HG03095 (cell line): ENCODE results near the gene COBL.

ENCODE experiments used
- ATAC-seq: cut with Tn5 transposase; IDR thresholded peaks from one replicate; pipeline ENCODE4 v1.9.1; 2021; ENCODE audit warnings: moderate library complexity; ENCODE audit not compliant: unreplicated experiment

The COBL gene

DNA sequence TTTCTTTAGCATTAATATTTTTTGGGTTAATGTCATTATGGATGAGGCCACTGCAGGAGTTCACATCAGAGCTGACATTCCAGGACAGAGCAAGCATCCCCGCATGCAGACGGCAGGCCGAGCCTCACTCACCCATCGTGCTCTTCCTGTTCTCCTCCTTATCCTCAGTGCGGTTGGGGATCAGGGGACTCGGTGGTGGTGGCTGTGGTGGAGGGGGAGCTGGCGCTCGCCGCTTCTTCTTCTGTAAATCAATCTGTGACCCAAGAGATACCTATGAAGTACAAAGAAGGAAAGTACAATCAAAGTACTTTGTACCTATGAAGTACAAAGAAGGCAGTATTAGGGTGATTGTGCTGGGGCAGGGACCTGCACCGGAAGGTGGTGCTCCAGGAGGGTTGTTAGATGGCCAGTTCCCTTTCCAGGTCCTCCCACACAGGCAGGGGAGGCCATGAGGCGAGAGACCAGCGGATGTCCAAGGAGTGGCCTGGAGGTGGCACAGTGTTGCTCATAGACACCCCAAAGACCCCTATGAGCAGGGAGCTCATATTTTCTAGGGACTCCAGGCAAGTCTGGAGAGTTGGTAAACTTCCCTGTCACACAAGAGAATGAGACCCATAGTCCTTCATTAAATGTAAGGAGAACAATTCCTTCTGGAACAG is 231.4 kb downstream of the COBL start:
- ATAC-seq, result no peak

DNA sequence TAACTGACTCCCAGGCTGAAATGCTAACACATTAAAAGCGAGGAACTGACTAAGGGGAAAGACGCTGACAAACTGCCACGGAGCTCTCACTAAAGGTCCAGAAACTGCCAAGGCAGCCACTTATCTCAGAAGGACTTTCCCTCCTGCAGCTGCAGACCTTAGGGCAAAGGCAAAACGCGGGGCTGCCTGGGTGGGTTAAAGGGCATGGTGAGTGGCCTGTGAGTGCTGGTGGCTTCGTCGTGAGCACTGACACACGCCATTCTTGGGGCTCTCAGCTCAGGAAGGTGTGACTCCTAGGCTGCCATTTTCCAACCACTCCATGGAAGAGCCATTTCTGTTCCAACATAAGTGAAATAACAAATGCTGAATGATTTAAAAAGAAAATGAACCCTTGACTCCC is 232.5 kb downstream of the COBL start:
- ATAC-seq, result no peak

DNA sequence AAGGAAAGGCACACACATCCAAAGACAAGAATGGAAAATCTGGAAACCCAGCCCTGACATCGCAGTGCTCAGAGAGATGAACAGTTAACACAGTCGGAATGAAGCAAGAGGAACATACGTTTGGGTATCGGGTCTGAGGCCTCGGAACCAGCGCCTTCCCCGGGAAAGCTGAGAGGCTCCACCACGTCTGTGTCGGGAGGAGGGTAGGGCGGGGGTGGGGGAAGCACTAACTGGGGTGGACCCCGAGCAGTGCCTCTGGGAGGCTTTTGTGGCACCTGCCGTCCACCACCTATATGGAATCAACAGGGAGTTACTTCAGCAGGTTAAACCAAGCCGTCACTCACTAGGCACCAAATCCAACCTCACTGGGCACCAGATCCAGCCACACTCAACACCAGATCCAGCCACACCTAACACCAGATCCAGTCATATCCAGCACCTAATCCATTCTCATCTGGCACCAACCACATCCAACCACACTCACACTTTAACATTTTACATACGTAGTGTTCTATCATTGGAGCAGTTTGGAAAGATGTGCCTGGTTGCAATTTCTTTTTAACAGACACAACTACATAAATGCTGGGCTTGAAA is 233.6 kb downstream of the COBL start:
- ATAC-seq, result no peak

DNA sequence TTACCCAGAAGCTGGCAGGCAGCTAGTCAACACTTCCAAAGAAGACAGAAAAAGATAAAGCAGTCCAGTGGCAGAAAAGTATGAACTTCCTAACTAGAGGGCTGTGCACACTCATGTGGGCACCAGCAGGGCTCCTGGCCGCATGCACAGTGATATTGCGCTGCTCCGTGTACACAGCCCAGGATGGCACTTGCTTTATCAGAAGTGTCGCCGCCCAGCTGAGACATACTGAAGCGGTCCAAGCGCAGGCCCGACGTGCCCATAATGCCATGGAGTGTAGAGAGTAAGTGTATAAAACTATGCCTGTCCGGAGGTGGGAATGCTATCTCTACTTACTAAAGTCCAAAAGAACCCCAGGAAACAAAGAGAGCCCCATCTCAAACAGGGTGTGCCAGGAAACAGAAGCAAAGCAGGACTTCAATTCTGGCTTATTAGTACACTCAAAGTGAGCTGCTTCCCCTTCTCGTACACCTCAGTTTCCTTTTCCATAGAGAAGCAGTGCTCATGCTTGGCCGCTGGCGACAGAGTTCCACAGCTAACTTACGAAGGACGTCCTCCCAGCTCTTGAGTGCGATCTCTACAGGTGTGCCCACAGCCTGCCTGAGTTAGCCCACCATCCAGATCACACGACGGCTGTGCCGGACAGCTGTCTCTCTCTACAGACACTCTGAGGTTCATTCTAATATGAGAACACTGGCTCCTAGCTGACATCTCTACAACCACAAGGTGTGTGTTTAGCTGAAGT is 234.3 kb downstream of the COBL start:
- ATAC-seq, result no peak

DNA sequence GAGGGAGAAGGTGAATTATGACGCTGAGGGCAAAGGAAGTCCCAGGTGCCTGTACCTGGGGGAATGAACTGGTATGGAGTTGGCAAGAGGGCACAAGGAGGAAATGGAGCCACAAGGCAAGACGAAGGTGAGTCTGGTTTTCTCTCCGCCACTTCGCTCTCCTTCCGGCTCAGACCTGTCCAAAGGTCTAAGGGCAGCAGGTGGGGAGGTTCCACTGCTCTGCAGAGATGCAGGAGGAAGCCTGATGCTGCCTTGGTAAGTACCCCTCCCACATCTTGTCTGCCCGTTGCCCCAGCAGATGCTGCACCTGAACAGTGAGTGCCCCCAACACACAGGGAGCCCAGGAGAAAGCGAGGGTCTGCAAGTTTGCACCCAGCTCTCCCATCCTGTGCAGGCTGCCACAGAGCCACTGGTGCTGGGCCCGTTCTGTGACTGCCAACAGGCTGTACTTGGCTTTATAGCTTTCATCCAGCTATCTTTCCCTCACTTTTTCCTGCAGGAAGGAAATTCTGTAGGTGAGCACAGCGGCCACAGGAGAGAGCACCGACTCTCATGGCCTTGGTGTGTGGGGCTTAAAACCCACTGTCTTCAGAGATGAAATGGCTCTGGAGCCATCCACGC is 235.2 kb downstream of the COBL start:
- no peak for ATAC-seq

DNA sequence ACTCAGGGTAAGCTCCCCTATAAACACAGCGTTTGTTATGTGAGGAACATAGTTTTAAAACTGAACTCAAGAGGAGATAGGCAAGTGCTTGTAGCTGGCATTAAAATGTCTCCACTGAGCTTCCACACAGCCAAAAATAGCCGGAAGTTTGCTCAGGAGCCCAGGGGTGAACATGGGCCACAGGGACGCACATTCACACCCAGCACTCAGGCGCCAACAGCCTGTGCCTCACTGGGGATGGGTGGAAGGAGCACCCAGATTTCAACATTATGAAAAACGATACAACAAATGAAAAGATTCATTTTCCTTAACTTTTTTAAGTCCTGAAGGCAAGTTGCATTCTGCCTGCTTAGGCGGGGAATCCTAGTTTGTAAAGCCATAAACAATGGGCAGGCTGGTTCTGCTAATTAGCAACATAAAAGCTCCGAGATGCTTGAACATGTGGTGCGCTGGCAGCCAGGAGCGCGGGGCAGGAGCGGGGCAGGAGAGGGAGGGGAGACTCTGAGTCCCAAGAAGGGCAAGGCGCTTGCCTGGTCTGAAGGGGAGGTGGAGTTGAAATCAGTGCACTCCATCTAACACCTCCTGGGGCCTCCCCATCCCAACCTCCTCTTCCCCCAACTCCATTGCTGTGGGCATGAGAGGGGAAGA is 235.9 kb downstream of the COBL start:
- no peak for ATAC-seq

DNA sequence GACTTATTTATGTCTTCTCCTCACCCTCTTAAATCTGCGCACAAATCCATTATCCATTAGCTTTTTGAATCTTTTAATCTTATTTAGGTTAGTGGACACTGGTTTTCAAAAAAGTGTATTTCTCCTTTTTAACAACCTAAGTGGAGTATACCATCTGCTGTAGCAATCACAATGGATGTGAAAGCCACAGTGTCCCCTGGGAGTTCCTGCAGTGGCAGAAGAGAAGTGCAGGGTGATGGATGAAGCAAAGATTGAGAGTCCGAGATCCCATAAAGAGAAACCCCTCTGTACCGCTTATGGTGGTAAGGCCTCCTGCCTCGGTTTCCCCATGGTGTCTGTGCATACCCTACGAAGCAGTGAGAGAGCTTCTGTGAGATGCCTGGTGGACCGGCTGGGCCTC is 236.4 kb downstream of the COBL start:
- ATAC-seq, result no peak

DNA sequence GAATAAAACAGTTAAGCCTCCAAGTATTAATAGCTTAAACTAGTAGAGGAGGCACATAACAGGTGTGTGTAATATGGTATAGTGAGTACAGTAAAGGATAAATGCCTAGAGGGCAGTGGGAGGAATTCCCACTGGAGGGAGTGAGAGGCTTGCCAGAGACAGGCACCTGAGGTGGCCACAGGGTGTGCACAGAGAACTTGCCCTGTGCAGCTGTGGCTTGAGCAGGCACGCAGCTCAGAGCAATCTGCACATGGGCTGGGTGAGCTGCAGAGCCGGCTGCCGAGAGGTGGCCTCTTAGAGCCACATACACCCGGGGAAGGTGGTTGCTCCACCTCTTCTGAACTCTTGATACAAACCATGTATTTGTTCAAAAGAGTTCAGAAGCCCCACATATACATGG is 237.1 kb downstream of the COBL start:
- no peak for ATAC-seq

DNA sequence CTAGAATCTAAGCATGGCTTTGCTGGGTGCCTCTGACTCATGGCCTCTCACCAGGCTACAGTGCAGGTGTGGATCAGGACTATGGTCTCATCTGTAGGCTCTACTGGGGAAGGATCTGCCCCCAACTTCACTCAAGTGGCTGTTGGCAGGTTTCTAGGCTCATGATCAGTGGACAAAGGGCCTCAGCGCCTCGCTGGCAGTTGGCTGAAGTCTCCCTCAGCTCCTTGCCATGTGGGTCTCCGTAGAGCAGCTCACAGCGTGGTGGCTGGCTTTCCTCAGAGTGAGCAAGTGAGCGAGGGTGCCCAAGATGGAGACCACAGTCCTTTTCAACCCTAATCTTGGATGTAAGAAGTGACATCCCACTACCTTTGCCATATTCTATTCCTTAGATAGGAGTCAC is 238.0 kb downstream of the COBL start:
- no peak for ATAC-seq

DNA sequence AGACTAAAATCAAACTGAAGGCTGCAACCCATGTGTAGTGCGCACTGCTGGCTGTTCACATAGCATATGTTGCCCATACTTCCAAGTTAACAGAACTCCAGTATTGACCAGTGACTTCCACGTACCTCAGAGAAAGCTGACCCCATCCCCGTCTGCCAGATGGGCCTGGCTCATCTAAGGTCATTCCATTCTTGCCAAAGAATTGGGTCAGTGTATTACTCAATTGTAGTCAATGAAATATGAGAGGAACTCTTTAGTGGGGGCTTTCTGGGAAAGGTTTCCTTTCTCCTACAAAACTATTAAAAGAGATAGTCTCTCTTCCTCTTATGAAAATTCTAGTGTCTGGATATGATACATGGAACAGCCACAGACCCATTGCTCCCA is 238.6 kb downstream of the COBL start:
- no peak for ATAC-seq

DNA sequence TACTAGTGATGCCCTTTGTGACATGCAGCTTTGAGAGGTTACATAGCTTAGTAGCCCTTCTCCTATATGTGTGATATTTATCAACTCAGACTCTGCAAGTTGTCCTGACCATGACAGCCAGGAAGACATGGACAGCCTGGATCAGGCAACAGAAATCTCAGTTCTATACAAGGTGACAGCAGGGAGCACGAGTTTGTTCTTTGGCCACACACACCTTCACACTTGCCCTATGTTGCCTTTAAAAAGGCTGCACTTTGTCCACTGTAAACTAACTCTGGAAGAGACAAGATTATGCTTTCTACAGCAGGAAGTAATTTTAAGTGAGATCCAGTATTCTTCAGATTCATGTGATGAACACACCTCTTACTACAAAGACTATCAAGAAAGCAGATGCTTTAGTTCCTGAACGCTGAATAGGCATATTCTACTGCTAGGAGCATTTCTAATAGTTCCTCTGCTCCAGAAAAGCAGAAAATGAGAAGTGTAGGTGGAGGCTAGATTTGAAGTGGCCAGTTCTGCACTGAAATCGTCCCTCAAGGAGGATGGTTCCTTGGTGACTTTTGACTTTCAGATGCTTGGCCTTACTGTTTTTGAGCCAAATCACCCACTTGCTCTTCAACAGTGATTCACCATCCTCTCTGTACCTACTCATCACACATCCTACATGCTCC is 239.2 kb downstream of the COBL start:
- no peak for ATAC-seq

DNA sequence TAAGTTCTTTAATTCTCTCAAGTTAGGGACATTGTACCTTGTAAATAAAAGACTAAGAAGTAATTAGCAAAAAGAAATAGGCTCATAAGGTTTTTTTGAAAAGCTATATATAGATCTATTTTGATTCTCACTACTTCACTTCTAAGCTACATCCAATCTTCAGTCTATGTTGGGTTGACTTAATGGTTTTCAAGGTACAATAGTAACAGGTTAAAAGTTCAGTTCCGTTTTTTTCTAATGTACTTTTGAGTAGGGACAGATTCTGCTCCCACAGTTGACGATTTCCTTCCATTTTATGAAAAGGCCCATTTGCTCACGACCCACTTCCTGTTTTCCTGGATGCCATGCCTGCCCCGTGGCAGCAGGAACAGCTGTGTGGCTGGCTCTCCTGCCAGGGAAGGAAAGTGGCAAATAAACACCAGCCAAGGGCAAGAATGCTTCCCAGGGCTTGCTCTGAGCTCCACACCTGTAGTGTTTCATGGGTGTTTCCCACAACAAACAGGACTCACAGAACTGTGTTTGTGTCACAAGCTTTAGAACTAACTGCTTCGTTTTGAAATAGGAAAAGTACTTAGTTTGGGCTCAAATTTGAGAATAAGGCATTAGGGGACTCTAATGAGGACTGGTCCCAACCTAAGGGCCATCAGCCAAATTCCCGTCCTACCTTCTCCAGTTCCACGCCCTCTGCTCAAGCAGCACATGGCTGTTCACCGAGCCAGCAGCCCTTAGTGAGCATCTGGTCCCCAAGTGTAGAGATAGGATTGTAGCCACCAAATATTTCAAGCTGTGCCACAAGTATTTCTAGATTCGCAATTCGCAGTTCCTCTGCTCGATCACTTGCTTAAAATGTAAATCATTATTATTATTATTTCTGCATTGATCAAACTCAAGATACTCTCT is 240.7 kb downstream of the COBL start:
- ATAC-seq, result no peak

DNA sequence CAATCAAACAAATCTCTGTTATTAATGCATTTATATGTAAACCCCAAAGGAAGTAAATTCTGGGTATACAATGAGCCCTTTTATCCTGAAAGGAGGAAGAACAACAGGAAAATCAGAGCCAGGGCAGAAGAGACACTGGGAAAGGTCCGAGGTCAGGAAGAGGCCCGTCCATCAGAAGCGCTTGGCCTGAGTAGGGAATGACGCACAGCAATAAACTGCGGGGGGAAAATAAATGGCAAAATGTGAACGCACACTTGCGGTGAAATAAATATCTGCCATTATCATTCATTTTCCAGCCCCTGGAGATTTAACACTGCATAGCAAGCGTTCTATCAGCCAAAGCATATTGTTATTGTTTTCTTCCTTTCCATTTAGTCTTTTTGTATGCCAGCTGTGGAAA is 243.4 kb downstream of the COBL start:
- ATAC-seq, result no peak

DNA sequence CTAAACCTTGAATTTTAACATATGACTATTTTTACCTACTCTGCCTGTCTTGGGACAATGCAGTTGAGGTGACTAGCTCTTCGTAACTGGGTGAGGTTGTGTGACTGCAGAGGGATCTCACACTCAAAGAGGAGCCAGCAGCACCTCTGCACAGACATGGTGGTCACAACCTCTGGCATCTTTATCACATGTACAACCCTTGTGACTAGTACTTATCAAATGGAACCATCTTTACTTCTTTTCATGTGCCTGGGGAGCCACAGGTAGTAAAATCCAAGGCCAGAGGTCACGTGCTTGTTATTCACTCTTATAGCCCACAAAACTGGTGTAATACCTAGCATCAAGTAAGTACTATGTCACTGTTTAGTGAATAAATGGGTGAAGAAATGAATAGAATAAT is 244.3 kb downstream of the COBL start:
- ATAC-seq, result no peak

DNA sequence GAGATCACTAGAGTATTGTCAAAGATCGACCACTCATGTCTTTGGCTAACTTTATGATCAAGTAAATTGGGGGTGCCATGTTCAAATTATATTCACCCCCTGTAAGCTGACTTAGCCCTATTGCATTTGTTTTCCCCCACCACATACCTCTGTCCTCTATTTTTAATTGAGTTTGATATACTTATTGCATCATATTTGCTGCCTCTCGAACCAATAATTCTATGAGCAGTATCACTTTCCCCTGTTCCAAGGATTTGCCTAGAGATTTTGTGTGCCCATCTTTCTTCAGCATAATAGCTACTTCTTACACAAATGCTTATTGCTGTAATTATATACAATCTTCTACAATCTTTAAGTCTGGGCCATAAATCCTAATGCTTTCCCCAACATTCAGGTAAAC is 245.2 kb downstream of the COBL start:
- no peak for ATAC-seq

DNA sequence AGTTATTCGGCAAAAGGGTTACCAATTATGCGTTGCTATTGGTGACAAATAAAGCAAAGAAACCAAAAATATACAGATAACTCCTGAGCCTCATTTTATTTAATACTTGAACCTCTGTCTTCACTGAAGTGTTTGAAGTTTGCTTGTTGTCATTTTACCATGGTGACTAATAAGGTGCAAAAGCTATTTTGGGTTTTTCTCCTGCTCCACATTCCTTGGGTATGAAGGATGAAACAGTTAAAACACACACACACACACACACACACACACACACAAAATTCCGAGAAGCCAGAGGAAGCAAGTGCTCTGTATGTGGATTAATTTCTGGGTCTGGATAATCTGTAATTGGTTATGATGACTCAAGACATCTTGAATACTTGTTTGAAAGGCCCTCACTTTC is 246.5 kb downstream of the COBL start:
- ATAC-seq, result no peak

DNA sequence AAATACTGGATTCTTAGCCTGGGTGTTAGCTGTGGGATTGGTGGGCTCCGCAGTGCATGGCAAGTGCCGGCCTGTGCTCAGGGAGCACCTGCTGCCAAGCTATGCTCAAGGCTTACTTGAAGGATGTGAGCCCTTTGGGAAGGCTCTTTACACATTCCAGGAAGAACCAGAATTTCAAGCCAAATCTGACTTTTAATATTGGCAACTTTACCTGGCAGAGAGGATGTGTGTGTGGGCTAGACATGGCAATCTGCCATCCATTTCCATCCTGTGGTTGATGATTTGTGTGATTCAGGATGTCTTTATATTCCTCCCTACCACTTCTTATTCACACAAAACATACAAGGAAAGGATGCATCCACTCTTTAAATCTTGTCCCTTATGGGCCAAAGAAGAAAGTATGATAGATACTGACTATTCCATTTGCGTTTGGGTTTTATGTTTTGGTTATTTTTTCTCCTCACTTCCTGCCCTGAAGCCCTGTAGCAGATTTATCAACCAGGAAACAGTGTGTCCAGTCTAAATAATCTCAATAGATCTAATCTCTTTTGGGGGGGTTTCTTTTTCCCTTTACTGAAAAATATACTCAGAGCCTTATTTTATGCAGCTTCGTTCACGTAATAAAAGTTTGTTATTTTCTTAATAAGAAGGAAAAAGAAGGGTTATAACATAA is 247.1 kb downstream of the COBL start:
- ATAC-seq, result no peak

DNA sequence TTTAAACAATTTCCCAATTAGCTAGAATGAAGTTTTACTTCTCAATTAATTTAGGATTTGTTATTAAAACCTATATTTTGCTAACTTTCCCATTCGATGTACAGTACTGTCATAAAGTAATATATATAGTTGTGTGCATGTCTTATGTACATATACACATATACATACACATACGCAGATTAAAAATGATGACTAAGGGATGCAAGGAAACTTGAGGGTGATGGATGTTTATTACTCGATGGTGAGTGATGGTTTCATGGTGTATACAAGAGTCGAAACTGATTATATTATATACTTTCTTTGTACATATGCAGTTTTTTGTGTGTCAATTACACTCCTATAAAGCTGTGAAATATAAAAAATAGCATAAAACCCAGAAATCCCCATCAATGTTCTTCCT is 248.2 kb downstream of the COBL start:
- ATAC-seq, result no peak

DNA sequence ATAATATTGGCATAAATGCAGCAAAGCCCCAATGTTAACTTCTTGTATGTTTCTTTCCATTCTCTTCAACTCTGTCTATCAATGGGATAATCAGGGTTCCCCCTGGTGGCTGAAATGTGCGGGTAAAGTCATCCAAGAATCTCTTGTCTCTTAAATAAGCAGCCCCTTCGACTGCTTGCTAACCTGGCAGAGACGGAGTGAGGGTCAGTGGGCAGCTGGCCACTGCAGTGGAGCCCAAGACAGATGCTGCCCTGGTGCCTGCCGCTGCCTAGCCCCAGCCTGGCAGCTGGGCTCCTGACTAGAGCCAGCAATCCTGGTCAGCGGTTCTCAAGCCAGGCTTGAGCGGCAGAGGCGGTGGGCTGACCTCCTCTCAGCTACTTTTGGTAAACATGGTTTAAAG is 248.9 kb downstream of the COBL start:
- ATAC-seq, result no peak
